Prostate gland (tissue), 2 donors: ENCODE measurements around the gene NSMCE4A.

ENCODE experiments used
- CTCF ChIP-seq, 4 experiments: fragments of 200-600 bp in 2 of 4; fragments of 450-650 bp in 2 of 4; sonication (generic) in 2 of 4; IDR thresholded peaks; 1 replicate in 3 of 4; 2 replicates in 1 of 4; pipeline ENCODE4 v1.5.1; 2016 to 2019; ENCODE audit warnings: antibody characterized with exemption in 4 of 4, mild to moderate bottlenecking in 2 of 4, moderate library complexity in 2 of 4
- POLR2A ChIP-seq: fragments of 450-650 bp; IDR thresholded peaks from one replicate; pipeline ENCODE4 v1.6.1; 2016; ENCODE audit warnings: antibody characterized with exemption, mild to moderate bottlenecking
- POLR2AphosphoS5 ChIP-seq: sonication (generic); formaldehyde crosslinking; IDR thresholded peaks from one replicate; pipeline ENCODE4 v1.6.1; 2017; ENCODE audit warnings: antibody characterized with exemption

- TF ChIP-seq CTCF (IDR thresholded peaks at IDR 0.05) (no peak), POLR2AphosphoS5 (no peak), POLR2A (no peak)
Measured at GRCh38 chr10:121981346-121981745, 6.3 kb upstream of the NSMCE4A start.
